OCI-LY3 (cell line): ENCODE measurements around the gene AGBL4.

ENCODE experiments used
- H2AFZ ChIP-seq: fragments of 200-600, 300-600 bp; shearing (Covaris generic); 2 replicates; pipeline ENCODE4 v1.6.0; 2014; ENCODE audit warnings: antibody characterized with exemption, low read depth, low read length
- H3K27ac ChIP-seq: fragments of 200-600, 300-600 bp; sonication (generic); 2 replicates; pipeline ENCODE4 v1.5.1; 2014; ENCODE audit warnings: mild to moderate bottlenecking, low read length, moderate library complexity, mixed read lengths
- H3K27me3 ChIP-seq: fragments of 200-600, 300-600 bp; sonication (generic); 2 replicates; pipeline ENCODE4 v1.6.1; 2014; ENCODE audit warnings: low read depth, low read length, mixed read lengths
- H3K36me3 ChIP-seq: fragments of 200-600, 300-600 bp; sonication (generic); replicated peaks from 2 replicates; pipeline ENCODE3; 2014; ENCODE audit warnings: low read depth, low read length, mixed read lengths
- H3K4me1 ChIP-seq: fragments of 300-600, 200-600 bp; sonication (generic); 2 replicates; pipeline ENCODE4 v1.6.1; 2014; ENCODE audit warnings: low read length, mixed read lengths
- H3K4me2 ChIP-seq: fragments of 200-600, 300-600 bp; sonication (generic); 2 replicates; pipeline ENCODE4 v1.6.1; 2014; ENCODE audit warnings: low read length, mixed read lengths
- H3K4me3 ChIP-seq: fragments of 300-600, 200-600 bp; sonication (generic); 2 replicates; pipeline ENCODE4 v1.5.1; 2014; ENCODE audit warnings: antibody characterized with exemption, mild to moderate bottlenecking, low read length, moderate library complexity
- H3K79me2 ChIP-seq: fragments of 300-600, 200-600 bp; shearing (Covaris generic); 2 replicates; pipeline ENCODE4 v1.6.1; 2014; ENCODE audit warnings: mild to moderate bottlenecking, low read length, mixed read lengths
- H3K9ac ChIP-seq: fragments of 300-600, 200-600 bp; shearing (Covaris generic); 2 replicates; pipeline ENCODE4 v1.6.0; 2014; ENCODE audit warnings: mild to moderate bottlenecking, low read length, moderate library complexity
- H3K9me3 ChIP-seq: fragments of 200-600, 300-600 bp; shearing (Covaris generic); 2 replicates; pipeline ENCODE4 v1.6.1; 2014; ENCODE audit warnings: low read length, mixed read lengths; ENCODE audit not compliant: insufficient read depth
- H4K20me1 ChIP-seq: fragments of 200-600, 300-600 bp; sonication (generic); 2 replicates; pipeline ENCODE4 v1.6.1; 2016; ENCODE audit warnings: low read length, mixed read lengths; ENCODE audit not compliant: insufficient read depth
- EZH2phosphoT487 ChIP-seq: fragments of 200-600 bp; shearing (Covaris generic); IDR thresholded peaks from 2 replicates; pipeline ENCODE4 v1.6.1; 2018; ENCODE audit warnings: antibody characterized with exemption, mixed run types, low read depth
- TF ChIP-seq, protein P1 (sequence below): fragments of 200-600, 300-600 bp; sonication (generic); IDR thresholded peaks from 2 replicates; pipeline ENCODE4 v1.5.1; 2014; ENCODE audit warnings: antibody characterized with exemption, low read length, low read depth

The AGBL4 gene

DNA sequence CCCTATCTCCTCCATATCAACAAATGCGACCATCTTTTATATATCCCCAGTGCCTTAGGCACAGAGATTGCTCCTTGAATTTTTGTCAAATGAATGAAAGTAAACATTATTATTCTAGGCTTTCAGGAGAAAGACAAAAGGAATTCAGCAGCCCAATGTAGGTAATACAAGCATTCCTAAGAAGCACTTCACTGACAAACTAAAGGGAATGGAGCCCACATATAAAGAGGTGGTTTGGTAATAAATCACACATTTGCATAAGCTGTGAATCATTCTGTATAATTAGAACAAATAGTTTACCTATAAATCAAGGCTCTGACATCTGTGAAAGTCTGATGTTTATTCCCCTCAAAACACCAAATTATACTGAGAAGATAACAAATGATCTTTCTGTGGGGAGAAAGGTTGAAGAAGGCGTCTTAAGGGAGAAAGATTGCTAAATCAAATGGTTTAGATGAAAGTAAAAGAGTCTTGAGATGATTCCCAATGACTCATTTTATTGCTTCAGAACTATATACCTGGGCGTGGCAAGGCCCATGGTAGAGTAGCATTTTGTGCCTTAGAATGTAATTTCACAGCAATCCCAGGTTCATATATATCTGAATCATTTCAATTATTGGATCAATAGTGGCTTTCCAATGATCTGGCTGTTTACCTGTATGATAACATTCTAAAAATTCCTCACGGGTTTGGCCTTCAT is 558.1 kb downstream of the AGBL4 start:
- Histone ChIP-seq H3K9me3 (no peaks in the 10 kb centered on the region), H3K36me3 (no peaks in the 10 kb centered on the region), H3K4me3 (no peak overlapping the region), H3K79me2 (no peaks in the 10 kb centered on the region), H3K4me1 (no peaks in the 10 kb centered on the region), H2AFZ (no peak overlapping the region), H3K9ac (no peak overlapping the region), H3K4me2 (no peak overlapping the region), H3K27ac (no peak overlapping the region), H4K20me1 (no peaks in the 10 kb centered on the region), H3K27me3 (no peaks in the 10 kb centered on the region)
- TF ChIP-seq, protein P1, sequence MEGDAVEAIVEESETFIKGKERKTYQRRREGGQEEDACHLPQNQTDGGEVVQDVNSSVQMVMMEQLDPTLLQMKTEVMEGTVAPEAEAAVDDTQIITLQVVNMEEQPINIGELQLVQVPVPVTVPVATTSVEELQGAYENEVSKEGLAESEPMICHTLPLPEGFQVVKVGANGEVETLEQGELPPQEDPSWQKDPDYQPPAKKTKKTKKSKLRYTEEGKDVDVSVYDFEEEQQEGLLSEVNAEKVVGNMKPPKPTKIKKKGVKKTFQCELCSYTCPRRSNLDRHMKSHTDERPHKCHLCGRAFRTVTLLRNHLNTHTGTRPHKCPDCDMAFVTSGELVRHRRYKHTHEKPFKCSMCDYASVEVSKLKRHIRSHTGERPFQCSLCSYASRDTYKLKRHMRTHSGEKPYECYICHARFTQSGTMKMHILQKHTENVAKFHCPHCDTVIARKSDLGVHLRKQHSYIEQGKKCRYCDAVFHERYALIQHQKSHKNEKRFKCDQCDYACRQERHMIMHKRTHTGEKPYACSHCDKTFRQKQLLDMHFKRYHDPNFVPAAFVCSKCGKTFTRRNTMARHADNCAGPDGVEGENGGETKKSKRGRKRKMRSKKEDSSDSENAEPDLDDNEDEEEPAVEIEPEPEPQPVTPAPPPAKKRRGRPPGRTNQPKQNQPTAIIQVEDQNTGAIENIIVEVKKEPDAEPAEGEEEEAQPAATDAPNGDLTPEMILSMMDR: no peak
- TF ChIP-seq EZH2phosphoT487: no peak

DNA sequence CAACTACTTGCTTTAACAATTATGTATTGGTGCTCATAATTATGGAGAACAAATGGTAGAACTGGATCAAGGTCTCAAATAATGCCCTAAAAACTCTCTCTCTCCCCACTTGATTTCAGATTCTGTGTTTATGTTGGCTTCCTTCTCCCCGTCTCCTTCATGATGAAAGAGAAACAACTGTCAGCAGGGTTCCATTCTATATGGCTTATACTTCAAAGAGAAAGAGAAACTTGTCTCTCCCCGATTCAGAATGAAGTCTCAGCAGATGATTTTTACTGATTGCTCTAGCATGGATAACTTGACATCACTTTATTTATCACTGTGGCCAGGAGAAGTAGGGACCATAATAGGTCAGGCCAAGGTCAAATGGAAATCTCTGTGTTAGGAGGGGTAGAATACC is 575.6 kb downstream of the AGBL4 start:
- no peaks in the 10 kb centered on the region for H3K79me2 ChIP-seq
- no peaks in the 10 kb centered on the region for H3K27me3 ChIP-seq
- H3K4me1 ChIP-seq: no peaks in the 10 kb centered on the region
- no peaks in the 10 kb centered on the region for H3K9me3 ChIP-seq
- TF ChIP-seq EZH2phosphoT487: no peak
- TF ChIP-seq, protein P1: no peak
- no peaks in the 10 kb centered on the region for H4K20me1 ChIP-seq
- no peak overlapping the region for H3K9ac ChIP-seq
- no peak overlapping the region for H2AFZ ChIP-seq
- no peak overlapping the region for H3K27ac ChIP-seq
- no peak overlapping the region for H3K4me3 ChIP-seq
- H3K36me3 ChIP-seq: no peaks in the 10 kb centered on the region
- H3K4me2 ChIP-seq: no peak overlapping the region

DNA sequence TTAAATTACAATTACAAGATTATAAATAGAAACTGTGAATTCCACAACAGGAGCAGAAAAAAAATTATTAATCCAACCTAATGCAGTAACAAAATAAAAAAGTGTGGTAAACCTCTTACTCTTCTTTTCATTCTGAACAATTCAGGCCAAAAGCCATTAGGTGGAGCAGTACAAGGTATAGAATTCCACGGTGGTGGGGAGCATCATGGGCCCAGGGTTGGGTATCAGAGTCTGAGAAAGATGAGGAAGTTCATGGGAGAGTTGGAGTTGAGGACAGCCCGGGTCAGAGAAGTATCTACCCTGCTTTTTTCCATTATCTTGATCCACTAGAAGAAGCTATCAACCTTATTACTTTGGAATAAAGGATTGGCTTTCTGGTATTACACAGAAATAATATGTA is 586.9 kb downstream of the AGBL4 start:
- Histone ChIP-seq H3K36me3 (no peaks in the 10 kb centered on the region), H3K4me1 (no peaks in the 10 kb centered on the region), H3K4me2 (no peak overlapping the region), H2AFZ (no peak overlapping the region), H4K20me1 (no peaks in the 10 kb centered on the region), H3K9me3 (no peaks in the 10 kb centered on the region), H3K27ac (no peak overlapping the region), H3K9ac (no peak overlapping the region), H3K4me3 (no peak overlapping the region), H3K27me3 (no peaks in the 10 kb centered on the region), H3K79me2 (no peaks in the 10 kb centered on the region)
- no peak for TF ChIP-seq EZH2phosphoT487
- TF ChIP-seq, protein P1: no peak

DNA sequence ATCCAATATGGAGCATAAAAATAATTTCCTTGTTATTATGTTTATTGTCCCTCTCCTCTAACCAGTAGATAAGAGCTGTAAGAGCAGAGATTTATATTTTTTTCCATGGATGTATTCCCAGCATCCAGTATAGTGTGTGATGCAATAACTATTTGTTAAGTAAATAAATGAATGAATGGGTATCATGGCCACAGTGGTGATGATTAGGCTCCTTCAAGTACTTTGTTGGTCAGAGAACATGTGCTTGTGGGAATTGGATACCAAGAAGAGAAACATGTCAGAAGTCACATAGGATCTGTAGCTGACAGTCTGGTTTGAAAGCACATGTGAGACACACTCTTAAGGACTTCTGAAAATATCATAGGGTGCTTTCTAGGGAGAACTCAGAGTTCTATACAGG is 588.5 kb downstream of the AGBL4 start:
- Histone ChIP-seq H3K9me3 (no peaks in the 10 kb centered on the region), H3K36me3 (no peaks in the 10 kb centered on the region), H2AFZ (no peak overlapping the region)

More for the DNA sequence above, 588.5 kb downstream of the AGBL4 start:
- Histone ChIP-seq H3K4me2 (no peak overlapping the region), H4K20me1 (no peaks in the 10 kb centered on the region), H3K4me1 (no peaks in the 10 kb centered on the region), H3K79me2 (no peaks in the 10 kb centered on the region), H3K9ac (no peak overlapping the region), H3K27ac (no peak overlapping the region), H3K4me3 (no peak overlapping the region), H3K27me3 (no peaks in the 10 kb centered on the region)
- TF ChIP-seq EZH2phosphoT487: no peak
- TF ChIP-seq, protein P1: no peak
